ENCODE results near the gene POLR3B. TPM values are rescaled to one million over a fixed set of nuclear protein-coding genes. Genes with fewer than 3 reads are reported as not detected.
"Not testable (repeated sequence)": the region's sequence is repeated elsewhere in the genome, so short reads cannot be mapped to it uniquely, and the experiment has no call there.

POLR3B gene
- polyA plus RNA-seq, 3 donors: 3.6 to 3.8 (median 3.8) TPM

DNA sequence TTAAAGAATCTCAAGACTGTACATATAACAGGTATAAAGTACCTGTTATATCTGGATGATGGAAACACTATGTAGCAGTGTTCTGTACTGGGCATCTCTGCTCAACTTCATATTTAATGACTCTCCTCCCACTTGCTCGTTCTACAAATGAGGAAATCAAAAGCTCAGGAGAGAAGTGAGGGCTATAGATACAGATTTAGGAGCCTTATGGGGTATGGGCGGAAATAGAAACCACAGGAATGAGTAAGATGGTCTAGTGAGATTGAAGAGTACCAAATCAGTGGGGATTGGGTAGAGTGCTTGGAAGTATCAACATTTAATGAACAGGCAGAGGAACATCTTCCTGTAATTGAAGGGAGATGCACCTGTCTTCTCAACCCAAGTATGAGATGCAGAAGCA, 23.8 kb upstream of the POLR3B start:
- 77 to 94% (median 84%) methylated on average over 2 of the region's 2 CpGs for WGBS, 3 donors
- H3K27ac ChIP-seq (ENCODE audit: low read depth, low read length): no peak overlapping the region

GRCh38 chr12:106341086-106341877, 16.3 kb upstream of the POLR3B start:
- no peak overlapping the region for H3K27ac ChIP-seq (ENCODE audit: low read depth, low read length)

DNA sequence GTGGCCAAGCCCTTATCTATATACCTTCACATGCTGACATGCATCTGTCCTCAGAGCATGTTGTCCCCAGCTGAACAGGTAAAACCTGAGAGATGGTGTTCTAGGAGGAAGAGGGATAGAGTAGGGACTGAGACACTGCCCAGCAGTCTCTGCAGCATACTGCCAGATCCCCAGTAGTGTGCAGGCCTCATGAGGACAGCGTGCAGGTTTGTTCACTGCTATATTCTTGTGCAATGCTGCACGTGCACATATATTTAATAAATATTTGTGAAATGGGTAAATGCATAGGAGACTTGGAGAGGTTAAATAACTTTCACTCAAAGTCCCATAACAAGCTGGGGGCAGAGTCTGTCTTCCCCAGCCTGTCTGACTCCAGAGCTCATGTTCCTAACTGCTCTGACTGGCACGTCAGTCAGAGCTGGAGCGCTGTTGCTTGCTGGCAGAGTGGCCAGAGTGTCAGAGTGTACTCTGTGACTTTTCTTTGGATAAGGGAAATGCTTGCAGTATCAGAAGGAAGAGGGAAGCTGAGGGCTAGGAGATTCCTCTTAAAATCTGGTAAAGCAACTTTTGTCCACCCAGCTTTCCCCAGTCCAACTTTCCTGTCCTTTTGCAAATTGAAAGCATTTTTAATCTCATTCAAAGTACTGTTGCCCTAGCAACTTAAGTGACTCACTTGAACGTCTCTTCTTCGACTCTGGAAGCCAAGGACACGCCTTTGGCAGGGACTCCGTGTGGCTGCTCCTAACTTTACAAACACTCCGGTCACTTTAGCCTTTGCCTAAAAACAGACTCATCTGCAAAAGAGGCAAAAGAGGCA, 14.9 kb upstream of the POLR3B start:
- 19 to 49% (median 41%) methylated on average over 9 of the region's 9 CpGs for WGBS, 3 donors
- H3K27ac ChIP-seq (ENCODE audit: low read depth, low read length): no peak overlapping the region

More at GRCh38 chr12:106341086-106341877, 16.3 kb upstream of the POLR3B start:
- WGBS, 3 donors: 26 to 78% (median 70%) methylated on average over 2 of the region's 2 CpGs

GRCh38 chr12:106343214-106343528, 14.4 kb upstream of the POLR3B start:
- 56 to 75% (median 71%) methylated on average over 2 of the region's 2 CpGs for WGBS, 3 donors
- no peak overlapping the region for H3K27ac ChIP-seq (ENCODE audit: low read depth, low read length)

DNA sequence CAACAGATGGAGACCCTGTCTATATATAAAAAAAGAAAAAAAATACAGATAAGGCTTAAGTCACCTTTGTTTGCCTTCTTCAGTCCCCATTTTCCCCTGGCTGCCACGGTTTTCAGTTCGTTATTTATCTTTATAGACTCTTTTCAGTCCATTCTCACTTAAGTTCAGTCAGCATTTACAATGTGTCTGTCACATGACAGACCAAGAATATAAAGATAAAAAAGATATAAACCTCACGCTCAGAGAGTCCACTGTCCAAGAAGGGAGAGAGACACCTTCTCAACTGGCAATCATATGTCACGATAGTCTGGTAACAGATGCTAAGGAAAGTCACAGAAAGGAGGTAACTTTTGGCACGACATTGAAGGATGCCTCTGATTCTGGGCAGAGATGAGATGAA, 13.4 kb upstream of the POLR3B start:
- H3K27ac ChIP-seq (ENCODE audit: low read depth, low read length): no peak overlapping the region
- WGBS, 3 donors: 81 to 95% (median 92%) methylated on average over 5 of the region's 5 CpGs

DNA sequence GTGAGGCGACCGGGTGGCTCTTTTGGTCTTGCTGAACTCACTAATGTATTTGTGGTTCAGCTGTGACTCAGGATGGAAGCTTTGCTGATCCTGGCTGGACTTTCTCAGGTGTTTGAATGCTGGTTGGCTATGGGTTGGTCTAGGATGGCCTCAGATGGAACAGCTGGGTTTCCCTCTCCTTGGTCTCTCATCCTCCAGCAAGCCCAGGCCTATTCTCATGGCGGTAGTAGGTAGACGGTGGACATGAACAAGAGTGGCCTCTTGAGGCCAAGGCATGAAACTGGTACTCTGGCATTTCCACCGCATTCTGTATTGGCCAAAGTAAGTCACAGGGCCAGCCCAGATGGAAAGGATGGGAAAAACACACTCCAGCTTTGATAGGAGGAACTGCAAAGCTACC, 11.8 kb upstream of the POLR3B start:
- no peak overlapping the region for H3K27ac ChIP-seq (ENCODE audit: low read depth, low read length)
- 54 to 74% (median 71%) methylated on average over 5 of the region's 5 CpGs for WGBS, 3 donors

- WGBS, 3 donors: 51 to 66% (median 58%) methylated on average over 4 of the region's 4 CpGs
Measured at GRCh38 chr12:106348411-106348810, 9.1 kb upstream of the POLR3B start.

GRCh38 chr12:106353175-106353574, 4.4 kb upstream of the POLR3B start:
- 72 to 84% (median 74%) methylated on average over 6 of the region's 6 CpGs for WGBS, 3 donors
- no peak overlapping the region for H3K27ac ChIP-seq (ENCODE audit: low read depth, low read length)

More at GRCh38 chr12:106348411-106348810, 9.1 kb upstream of the POLR3B start:
- no peak overlapping the region for H3K27ac ChIP-seq (ENCODE audit: low read depth, low read length)

DNA sequence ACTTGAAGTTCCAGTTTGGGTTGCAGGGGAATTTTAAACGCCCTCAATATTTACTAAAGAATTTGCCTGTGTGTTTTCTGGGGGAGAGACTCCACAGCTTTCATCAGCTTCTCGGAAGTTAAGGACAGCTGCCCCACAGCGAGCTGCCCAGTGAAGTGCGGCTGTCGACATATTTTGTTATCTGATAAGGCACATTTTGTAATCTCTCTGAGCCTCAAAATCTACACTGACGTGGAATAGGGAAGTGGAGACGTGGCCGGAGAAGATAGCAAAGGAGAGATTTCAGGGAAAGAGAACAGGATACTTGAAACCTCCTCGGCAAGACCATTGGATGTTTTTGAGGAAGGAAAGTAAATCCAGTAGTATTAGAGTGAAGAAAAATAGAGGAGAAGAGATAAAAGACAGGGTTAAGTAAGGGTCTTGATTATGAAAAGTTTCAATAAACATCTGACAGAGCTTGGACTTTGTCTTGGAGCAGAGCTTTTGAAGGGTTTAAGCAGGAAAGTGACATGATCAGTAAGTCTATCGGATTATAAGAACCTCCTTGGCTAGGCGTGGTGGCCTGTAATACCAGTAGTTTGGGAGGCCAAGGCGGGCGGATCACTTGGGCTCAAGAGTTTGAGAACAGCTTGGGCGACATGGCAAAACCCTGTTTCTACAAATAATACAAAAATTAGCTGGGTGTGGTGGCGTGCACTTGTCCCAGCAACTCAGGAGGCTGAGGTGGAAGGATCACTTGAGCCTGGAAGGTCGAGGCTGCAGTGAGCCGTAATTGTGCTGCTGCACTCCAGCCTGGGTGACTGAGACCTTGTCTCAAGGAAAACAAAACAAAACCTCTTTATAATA, 1.1 kb downstream of the POLR3B start:
- no peak overlapping the region for H3K27ac ChIP-seq (ENCODE audit: low read depth, low read length)
- WGBS, 3 donors: 33 to 37% (median 37%) methylated on average over 17 of the region's 17 CpGs

DNA sequence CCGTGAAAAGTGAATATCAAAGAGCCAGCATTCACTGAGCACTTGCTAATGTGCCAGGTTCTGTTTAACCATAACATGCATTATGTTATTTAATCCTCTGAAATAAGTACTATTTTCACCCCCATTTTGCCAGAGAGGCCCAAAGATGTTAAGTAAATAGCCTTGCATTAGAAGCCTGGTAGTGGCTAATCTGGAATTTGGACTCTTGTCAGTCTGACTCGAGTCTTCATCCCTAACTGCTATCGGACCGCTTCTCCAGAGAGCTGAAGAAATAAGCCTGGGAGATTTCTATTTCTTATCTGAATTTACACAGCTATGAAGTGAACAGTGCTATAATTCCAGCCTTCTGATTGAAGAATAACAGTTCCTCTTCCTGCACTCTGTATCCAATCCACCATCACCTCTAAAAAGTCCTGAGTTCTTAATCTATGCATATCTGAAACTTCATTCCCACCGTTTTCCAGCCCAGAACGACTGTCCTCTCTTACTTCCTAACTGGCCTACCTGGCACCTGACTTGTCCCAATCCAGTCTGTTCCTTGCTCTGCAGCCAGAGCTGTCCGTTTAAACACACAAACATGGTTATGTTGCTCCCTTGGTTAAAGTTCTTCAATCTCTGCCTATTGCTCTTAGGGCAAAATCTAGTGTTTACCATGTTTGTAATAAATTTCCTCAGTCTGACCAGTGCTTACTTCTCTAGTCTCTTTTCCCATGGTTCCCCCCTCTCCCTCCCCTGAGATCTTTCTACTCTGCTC, 2.3 kb downstream of the POLR3B start:
- 45 to 81% (median 75%) methylated on average over 7 of the region's 7 CpGs for whole genome bisulfite sequencing, 3 donors
- no peak overlapping the region for H3K27ac ChIP-seq (ENCODE audit: low read depth, low read length)

DNA sequence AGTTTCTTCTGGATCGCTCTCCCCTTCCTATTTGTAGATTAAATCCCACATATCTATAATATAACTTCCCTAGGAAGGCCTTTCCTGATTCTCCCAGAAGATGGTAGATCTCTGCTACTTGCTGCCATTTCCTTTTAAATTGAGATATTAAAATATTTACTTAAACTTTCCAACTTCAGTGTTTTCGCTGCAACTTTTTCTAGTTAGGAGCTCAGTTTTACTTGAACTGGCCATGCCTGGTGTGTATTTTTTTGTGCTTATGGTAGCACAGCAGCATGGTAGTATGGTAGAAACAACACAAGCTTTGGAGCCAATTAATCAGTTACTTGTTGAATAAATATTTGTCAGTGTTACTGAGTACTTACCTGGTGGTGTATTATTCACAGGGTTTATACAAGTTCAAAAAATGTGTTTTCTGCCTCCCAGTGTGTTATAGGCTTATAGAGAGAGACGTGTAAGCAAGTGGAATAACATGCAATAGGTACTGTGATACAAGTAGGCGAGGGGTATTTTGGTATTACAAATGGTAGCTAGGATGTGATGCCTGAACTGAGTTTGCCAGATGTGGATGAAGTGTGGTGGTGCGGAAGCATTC, 2.9 kb downstream of the POLR3B start:
- 77 to 97% (median 91%) methylated on average over 5 of the region's 5 CpGs for WGBS, 3 donors
- no peak overlapping the region for H3K27ac ChIP-seq (ENCODE audit: low read depth, low read length)

GRCh38 chr12:106362971-106363370, 5.4 kb downstream of the POLR3B start:
- 92 to 93% (median 92%) methylated on average over 4 of the region's 4 CpGs for WGBS, 3 donors
- no peak overlapping the region for H3K27ac ChIP-seq (ENCODE audit: low read depth, low read length)

DNA sequence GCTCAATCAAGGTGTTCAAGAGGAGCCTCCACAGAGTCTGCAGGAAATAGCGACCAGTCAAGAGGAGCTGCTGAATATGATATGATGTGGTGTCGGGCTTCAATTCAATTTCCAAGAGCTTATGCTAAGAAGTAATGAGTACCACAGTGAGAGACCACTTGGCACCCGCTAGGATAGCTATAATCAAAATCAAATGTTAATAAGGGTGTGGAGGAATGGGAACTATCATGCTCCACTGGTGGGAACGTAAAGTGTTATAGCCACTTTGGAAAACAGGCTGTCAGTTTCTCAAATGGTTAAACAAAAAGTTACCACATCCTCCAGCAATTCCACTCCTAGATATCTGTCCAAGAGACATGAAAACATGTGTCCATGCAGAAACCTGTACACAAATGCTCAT, 6.7 kb downstream of the POLR3B start:
- H3K27ac ChIP-seq (ENCODE audit: low read depth, low read length): no peak overlapping the region
- WGBS, 3 donors: 94 to 98% (median 98%) methylated on average over 4 of the region's 4 CpGs

- no peak overlapping the region for H3K27ac ChIP-seq (ENCODE audit: low read depth, low read length)
Measured at GRCh38 chr12:106369624-106370346, 12.2 kb downstream of the POLR3B start.

GRCh38 chr12:106378788-106379187, 21.2 kb downstream of the POLR3B start:
- WGBS, 3 donors: 64 to 66% (median 66%) methylated on average over 4 of the region's 4 CpGs
- H3K27ac ChIP-seq (ENCODE audit: low read depth, low read length): no peak overlapping the region

More at GRCh38 chr12:106369624-106370346, 12.2 kb downstream of the POLR3B start:
- 79 to 85% (median 82%) methylated on average over 6 of the region's 6 CpGs for WGBS, 3 donors

GRCh38 chr12:106380954-106381353, 23.4 kb downstream of the POLR3B start:
- WGBS, 3 donors: 98 to 100% (median 100%) methylated on average over 1 of the region's 1 CpG
- H3K27ac ChIP-seq (ENCODE audit: low read depth, low read length): no peak overlapping the region

GRCh38 chr12:106381866-106382265, 24.3 kb downstream of the POLR3B start:
- 87 to 88% (median 87%) methylated on average over 4 of the region's 4 CpGs for WGBS, 3 donors
- not testable (repeated sequence) for H3K27ac ChIP-seq (ENCODE audit: low read depth, low read length)

All from adipose tissue (tissue), 3 donors.